Measurements from ENCODE around the gene JPH2.

JPH2 gene

DNA sequence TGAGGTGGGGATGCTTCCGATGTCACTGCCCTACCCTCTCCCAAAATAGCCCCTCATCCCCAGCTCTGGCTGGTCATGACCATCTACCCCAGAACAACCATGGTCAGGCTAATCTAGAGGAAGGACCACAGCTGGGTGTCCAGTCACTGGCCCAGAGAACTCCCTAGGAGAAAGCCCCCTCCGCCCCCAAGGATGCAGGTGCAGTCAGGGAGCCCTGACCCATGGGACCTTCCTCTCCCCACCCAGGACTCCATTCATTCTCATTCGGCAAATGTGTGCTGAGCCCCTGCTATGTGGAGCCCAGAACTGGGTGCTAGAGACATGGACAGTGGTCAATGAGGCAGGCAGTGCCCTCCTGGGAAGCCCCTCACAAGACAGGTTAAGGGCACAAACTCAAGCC is 60.5 kb downstream of the JPH2 start:
- no peak for DNase-seq (ENCODE audit: low read depth in 2 of 2, low spot score in 1 of 2)

DNA sequence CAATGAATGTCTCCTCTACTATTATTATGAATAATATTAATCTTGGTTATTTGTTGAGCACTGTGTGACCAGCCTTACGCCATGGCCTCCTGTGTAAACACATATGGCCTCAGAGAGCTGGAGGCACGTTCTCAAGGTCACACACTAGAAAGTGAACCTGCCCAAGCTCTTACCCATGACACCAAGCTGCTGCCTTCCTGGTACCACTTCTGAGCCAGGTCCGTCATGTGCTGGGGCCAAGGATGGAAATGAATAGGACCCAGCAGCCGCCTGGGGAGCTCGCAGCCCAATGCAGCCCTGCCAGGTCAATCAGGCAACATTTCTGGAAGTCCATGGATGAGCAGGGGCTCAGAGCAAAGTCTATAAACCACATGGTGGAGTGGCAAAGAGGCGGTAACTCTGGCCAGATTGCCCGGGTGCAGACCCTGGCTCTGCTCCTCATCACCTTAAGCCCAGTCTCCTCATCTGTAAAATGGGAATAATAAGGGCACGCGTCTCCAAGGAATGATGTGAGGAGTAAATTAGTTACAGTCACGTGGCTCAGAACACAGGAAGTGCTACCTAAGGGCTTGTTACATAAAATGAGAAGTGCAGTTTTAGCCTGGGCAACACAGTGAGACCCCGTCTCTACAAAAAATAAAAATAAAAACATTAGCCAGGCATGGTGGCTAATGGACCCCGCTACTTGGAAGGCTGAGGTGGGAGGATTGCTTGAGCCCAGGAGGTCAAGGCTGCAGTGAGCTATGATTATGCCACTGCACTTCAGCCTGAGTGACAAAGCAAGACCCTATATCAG is 61.5 kb downstream of the JPH2 start:
- no peak for DNase-seq (ENCODE audit: low read depth in 2 of 2, low spot score in 1 of 2)

DNA sequence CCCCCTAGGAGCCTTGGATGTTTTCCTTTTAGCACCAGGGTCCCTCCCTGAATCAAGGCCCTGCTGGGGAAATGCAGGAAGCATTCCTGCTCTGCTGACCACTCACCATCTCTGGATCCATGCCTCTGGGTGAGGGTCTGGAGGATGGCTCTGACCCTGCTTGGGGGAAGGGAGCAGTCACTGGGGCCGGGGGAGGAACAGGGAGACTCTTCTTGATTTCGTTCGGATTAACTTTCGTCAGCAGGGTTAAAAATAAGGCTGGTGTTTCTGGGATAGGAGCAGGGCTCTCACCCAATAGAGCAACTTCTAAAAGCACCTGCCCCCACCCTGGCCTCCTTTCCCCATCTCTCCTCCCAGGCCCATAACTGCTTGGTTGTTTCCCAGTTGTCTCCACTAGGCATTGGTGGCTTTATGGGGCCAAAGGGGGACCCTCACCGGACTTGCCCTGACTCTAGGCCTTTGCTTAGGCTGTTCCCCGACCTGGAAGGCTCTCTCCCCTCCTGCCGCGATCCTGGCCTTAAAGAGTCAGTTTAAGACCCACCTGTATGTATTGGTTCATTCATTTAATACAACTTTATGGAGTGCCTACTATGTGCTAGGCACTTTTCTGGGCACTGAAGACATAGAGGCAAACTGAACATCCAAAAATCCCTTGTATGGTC is 63.0 kb downstream of the JPH2 start:
- no peak for DNase-seq (ENCODE audit: low read depth in 2 of 2, low spot score in 1 of 2)

DNA sequence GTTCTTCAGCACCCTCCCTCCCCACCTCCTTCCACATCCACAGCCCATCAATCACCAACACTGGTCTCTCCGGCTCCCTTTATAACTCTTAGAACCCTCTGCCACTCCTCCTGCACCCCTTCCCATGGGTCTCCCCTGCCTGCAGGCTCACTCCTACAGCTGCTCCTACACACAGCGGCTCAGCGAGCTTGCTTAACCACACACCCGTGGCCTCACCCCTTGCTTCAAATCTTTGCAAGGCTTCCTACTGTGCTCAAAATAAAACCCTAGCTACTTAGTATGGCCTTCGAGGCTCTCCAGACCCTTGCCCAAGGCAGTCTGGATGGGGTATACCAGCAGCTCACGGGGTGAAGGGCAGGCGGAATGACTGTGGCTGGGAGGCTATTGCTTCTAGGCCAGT is 63.7 kb downstream of the JPH2 start:
- no peak for DNase-seq (ENCODE audit: low read depth in 2 of 2, low spot score in 1 of 2)

DNA sequence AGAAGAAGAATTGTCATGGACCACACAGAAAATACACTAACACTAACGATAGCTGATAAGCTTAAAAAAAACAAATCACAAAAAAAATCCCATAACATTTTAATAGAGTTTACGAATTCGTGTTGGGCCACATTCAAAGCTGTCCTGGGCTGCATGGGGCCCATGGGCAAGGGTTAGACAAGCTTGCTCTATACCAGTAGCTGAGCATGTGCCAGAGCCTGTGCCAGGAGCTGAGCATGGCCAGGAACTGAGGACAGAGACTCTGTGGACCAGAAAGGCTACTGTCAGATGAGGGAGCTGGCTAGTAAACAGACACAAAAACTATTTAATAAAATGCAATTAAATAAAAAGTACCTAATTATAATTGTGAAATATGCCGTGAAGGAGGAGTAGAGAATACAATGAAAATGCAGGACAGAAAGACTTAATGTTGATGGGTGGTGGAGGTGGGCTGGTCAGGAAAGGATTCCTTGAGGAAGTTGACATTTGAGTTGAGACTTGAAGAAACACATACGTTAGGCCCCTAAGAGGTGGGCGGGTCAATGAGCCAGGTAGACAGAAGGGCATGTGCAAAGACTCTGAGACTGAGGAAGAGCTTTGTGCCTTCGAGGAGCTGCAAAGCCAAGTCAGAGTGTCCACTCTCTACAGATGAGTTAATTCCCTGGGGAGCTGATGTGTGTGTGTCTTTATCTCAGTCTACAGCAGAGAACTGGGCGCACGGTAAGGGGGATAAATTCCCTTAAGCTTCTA is 66.1 kb downstream of the JPH2 start:
- no peak for DNase-seq (ENCODE audit: low read depth in 2 of 2, low spot score in 1 of 2)

DNA sequence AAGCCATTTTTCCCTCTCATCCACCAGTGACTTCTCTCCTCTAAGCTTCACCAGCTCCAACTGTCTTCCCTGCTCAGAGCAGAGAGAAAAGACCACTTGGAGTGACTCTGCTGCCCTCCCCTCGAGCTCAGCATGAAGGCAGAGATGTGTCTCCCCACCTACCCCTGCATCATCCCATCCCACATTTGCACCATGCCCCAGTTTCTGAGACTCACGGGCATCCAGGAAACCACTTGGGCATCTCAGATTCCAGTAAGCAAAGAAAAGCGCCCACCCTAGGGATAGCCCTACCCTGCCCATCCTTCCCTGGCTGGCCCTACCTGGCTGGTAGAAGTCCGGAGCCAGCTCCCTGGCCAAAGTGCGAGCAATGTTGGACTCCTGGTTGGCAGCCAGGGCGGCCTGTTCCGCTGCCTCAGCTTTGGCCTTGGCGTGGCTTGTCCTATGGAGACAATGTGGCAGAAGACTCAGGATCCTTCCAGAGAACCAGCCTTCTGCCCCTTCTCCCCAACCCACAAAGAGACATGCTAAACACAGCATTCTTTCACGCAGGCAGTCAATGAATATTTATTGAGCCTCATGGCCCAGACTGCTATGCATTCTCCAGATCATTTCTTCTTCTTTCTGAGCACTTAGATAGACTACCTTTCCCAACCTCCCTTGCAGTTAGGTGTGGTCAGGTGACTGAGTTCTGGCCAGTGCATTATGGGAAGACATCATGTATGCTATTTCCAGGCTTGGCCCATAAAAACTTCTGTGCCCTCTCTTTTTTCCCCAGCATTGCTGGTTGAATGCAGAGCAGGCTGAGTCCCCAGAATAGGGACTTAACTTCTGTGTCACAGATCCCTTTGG is 68.6 kb downstream of the JPH2 start:
- no peak for DNase-seq (ENCODE audit: low read depth in 2 of 2, low spot score in 1 of 2)

DNA sequence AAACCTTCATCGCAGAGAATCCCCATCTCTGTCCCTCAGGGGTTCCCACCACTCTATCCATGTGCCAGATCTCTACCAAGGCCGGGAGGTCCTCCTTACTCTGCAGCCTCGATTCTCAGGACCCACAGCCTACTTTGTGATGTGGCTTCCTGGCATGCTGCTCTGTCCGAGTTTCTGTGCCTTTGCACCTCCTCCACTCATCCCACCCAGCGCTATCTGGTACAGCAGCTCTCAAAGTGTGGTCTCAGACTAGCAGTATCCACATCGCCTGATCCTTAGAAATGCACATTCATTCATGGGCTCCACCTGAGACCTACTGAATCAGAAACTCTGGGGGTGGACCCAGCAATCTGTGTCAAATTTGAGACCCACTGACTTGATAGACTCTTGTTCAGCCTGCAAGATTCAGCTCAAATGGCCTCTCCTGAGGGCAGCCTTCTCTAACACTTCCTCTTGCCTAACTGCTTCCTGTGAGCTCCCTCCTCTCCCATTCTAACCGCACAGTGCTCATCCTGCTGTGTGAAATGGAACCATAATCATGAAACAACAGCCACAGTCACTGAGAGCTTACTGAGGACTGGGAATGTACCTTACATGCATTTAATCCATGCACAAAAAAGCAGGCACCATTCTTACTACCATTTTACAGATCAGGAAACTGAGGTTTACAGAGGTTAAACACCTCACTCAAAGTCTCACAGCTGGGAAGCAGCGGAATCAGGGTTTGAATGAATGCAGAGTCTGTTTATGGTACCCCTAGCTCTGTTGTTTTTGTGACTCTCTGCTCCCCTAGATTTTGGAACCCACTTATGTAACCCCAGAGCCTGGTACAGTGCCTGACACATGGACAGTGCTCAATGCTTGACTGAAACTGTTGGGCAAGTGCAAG is 69.4 kb downstream of the JPH2 start:
- no peak for DNase-seq (ENCODE audit: low read depth in 2 of 2, low spot score in 1 of 2)

DNA sequence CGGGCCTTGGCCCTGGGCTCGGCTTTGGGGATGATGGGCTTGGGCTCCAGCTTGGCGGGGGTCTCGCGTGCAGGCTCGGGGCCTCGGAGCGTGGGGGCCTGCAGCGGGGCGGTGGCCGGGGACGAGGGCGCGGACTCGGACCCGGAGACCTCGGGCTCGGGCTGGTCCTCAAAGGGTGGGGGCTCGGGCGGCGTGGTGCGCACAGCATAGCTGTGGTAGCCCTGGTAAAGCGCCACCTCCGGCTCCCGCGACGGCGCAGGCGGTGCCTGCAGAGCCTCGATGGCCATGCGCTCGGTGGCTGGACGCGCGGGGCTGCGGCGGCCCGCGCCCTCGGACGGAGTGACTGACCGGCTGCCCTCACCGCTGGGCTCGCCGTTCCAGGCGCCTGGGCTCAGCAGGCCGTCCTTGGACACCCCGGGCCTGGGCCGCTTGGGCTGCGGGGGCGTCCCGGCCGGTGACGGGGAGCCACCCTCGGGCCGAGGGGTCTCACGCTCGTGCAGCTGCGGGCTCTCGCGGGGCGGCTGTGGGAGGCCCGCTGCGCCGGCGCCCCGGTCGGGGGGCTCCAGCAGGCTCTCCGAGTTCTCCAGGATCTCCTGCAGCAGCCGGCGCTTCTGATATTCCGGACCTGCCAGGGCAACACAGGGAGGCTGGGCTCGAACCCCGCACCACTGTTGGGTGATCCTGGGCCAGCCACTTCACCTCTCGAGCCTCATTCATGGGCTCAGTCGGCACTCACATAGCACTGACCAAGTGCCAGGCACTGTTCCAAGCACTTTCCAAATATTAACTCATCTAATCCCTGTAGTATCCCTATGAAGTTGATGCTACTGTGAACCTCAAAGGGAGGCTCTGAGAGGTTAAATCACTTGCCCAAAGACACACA is 71.0 kb downstream of the JPH2 start:
- no peak for DNase-seq (ENCODE audit: low read depth in 2 of 2, low spot score in 1 of 2)

DNA sequence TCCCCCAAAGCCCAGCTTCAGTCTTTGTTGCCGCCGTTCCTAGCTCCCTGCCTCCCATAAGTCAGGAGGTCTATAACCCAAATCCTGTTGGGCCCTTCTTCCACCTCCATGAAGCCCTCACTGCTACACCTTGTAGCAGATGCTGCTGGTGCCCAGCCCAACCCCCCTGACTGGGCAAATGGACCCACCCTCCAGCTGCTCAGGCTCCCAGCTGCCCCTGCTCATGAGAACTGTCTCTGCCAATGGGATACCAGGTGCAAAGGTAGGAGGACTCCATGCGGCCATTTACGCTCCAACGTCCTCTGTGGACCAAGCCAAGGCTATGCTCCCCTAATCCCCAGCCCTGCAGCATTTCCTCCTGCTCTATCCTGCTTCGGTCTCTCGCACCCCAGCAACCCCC is 71.8 kb downstream of the JPH2 start:
- no peak for DNase-seq (ENCODE audit: low read depth in 2 of 2, low spot score in 1 of 2)

DNA sequence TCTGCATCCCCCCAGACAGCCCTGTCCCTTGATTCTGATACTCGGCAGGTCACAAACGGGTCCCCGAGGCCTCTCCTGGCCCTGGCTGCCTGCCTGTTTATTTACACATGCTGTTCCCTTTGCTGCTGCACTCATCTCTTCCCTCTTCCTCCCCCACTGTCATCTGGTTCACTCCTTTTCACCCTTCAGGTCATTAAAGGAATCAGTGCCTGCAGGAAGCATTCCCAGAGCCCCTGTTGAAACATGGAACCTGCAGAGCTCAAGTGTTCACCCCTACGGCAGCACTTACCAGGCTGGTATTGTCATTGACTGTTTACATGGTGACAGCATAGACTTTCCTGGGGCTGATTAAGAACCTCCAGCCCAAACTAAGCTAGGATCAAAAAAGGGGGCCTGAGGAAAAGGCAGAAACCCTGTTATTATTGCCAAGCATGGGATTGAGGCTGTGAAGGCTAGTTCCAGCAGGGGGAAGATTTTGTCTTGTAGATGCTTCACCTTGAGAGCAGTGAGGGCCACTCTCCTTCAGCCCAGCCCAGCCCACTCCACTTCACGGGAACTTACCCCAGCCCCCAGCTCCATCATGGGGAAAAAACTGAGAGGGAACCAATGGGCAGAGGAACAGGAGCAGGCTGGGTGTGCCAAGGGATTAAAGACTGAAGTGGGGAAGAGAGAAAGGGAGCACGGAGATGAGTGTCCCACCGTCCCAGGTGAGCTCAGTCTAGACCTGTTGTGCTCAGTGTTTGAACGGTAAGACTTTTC is 73.2 kb downstream of the JPH2 start:
- no peak for DNase-seq (ENCODE audit: low read depth in 2 of 2, low spot score in 1 of 2)

DNA sequence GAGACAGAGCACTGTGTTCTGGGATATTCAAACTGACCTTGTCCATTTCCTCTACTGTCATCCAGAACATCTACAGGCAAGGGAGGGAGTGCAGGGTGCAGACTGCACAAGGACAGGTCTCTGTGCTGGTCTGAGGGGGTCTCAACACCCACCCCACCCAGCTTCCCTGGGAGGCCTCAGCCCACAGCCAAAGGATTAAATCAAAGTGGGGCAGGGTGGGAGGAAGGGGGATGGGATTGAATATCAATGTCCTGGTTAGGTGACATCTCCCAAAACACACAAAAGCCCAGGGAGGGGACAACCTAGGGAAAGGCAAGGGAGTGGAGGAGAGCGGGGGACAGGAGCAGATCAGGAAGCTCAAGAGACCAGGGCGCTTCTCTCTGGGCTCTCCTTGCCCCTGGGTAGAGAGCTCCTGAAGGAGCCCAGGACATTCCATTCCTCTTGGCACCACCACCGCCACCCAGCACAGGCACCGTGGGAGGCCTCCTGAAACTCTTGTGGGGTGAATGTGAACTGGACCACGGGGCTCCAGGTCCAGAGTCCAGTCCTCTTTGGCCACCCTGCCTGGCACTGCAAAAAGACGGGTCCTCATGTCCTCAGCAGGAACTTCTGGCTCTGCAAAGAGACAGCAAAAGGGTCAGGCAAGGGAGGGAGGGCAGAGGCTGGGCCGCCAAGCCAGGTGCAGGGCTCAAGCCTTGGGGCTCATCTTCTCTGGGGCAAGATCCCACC is 73.9 kb downstream of the JPH2 start:
- no peak for DNase-seq (ENCODE audit: low read depth in 2 of 2, low spot score in 1 of 2)

DNA sequence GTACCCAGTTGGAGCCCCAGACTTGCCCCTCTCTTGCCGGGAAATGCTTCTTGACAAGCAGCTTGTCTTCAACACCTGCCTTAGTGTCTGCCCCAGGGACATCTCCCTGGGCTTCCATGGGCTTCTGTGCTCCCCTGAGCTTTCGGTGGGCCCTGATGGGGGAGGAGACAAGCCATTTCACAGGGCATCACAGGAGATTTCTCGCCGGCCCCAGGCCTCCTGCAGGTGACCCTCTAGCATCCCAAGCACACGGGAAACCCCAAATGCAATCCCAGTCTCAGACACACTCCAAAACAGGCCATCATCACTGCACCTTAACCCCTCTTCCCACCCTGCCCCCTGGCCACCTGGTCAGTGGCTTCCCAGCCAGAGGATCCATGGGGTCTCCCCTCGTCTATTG is 74.5 kb downstream of the JPH2 start:
- no peak for DNase-seq (ENCODE audit: low read depth in 2 of 2, low spot score in 1 of 2)

DNA sequence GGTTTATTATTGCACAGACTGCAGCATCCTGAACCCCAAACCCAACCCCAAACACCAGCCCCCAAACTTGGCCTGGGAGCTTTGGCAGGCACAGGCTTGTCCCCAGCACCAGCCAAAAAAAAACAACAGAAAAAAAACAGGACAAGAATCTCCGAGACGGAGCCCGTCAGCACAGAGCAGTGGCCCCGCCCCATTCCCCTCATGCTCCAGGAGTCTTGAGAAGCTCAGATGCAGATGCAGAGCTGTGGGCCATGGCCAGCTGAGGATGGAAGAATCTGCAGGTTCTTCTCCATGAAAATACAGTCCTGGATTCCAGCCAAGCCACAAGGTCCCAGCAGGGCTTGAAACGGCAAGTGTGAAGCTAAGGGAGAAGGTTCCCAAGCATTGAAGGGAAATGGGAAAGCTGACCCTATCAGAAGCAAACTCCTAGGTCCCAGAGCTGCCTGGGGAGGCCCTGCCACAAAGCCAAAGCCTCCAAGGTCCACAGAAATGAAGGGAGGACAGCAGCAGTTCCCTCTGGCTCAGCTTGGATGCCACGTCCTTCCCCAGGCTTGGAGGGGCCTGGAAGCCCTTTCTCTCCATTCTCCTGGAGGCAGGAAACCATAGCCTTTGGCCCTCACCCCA is 75.2 kb downstream of the JPH2 start:
- no peak for DNase-seq (ENCODE audit: low read depth in 2 of 2, low spot score in 1 of 2)

DNA sequence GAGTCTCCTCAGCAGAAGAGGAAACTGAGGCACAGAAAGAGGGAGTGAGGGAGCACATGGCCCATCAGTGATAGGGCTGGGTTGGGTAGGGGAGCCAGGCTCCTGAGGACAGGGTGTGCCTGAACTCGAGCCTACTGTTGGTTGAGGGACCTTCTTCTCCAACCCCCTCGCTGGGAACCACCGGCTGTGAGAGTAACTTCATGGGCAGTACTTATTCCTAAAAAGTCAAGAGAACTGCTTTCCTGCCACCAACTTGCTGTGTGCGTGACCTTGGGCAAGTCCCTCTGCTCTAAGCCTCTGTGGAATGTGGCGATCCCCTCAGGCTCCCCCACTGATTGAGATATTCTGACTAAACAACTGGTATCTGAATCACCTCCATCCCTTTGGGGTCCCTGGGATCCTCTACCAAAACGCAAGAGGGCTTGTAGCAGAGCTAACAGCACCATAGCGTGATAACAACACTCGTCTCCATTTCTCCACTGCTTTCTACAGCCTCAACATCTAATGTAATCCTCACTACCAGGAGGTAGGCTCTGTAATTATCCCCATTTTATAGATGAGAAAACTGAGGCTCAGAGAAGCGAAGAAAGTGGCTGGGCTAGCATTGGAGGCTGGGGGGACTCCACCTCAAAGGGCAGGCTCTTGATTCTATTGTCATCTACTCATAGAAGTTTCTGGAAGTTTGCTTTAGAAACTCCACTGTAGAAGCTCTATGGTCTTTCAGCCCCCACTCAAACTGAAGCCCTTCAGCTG is 76.0 kb downstream of the JPH2 start:
- DNase-seq (ENCODE audit: low read depth in 2 of 2, low spot score in 1 of 2): no peak

DNA sequence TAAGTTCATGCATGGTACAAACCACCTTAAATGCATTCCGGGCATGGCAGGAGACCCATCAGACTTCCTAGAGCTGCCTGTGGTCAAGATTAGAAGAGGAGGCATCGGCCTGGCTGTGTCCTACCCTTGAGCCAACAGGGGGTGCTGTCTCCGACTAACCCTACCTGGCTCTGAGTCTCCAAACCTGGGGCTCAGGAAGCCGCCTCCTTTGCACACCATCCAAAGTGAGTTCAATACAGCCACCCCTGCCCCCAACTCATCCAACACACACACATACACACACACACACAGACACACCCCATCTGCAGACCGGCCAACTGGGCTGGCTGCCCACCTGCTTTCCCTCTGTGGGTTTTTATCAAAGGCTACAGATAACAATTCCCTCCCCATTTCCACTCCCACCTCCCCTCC is 77.0 kb downstream of the JPH2 start:
- DNase-seq (ENCODE audit: low read depth in 2 of 2, low spot score in 1 of 2): no peak

DNA sequence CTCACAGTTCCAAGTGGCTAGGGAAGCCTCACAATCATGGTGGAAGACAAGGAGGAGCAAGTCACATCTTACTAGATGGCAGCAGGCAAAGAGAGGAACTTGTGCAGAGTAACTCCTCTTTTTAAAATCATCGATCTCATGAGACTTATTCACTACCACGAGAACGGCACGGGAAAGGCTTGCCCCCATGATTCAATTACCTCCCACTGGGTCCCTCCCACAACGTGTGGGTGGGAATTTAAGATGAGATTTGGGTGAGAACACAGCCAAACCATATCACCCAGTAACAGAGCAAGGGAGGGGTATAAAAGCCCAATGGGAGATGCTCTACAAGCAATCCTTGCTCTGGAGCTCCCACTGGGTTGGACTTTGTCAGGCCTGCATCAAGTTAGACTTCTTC is 80.4 kb downstream of the JPH2 start:
- no peak for DNase-seq (ENCODE audit: low read depth in 2 of 2, low spot score in 1 of 2)
